Spleen (tissue), 7 donors: ENCODE data around the gene TRABD2B.

Experiments used
- POLR2A ChIP-seq, 3 donors: fragments of 450-650 bp; IDR thresholded peaks; one replicate each; pipeline ENCODE4 v1.5.1; 2017; ENCODE audit warnings: antibody characterized with exemption in 3 of 3, mild to moderate bottlenecking in 1 of 3
- TF ChIP-seq, protein P1 (sequence below), 11 experiments: fragments of 200-600 bp in 7 of 11; fragments of 450-650 bp in 4 of 11; sonication (generic) in 4 of 11; IDR thresholded peaks in 8 of 11; conservative IDR thresholded peaks in 3 of 11; 1 replicate in 7 of 11; 2 replicates in 4 of 11; pipeline versions ENCODE4 v1.4.0 to v1.8.0; 2016 to 2021; ENCODE audit warnings: antibody characterized with exemption in 11 of 11, inconsistent platforms in 4 of 11, mild to moderate bottlenecking in 1 of 11
- donor health status: DM: no; HTN: no; CAD: no; lungs with moderate emphysema.
- donor health status: DM: no; HTN: no; CAD: no.
- donor health status: DM: no; HTN: no; CAD: no.

DNA sequence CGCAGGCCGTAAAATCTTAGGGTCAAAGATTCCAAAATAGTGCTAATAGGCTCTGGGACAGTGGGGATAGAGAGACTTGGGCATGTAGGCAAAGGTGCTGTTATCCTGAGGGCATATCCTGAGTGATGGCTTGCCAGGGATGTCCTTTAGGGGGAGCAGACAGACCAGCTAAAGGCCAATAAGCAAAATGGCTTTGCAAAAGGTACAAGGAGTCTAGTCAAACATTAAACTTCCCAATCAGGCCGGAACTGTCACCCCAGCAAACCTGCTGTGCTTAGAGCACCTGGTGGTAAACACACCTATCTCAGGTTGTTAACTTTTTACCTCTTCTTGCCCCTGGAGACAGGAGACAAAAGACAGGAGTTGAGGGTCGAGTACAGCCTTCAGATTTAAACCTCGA lies 49.1 kb downstream of the TRABD2B start:
- no peak for TF ChIP-seq POLR2A (IDR thresholded peaks at IDR 0.05)
- TF ChIP-seq, protein P1, sequence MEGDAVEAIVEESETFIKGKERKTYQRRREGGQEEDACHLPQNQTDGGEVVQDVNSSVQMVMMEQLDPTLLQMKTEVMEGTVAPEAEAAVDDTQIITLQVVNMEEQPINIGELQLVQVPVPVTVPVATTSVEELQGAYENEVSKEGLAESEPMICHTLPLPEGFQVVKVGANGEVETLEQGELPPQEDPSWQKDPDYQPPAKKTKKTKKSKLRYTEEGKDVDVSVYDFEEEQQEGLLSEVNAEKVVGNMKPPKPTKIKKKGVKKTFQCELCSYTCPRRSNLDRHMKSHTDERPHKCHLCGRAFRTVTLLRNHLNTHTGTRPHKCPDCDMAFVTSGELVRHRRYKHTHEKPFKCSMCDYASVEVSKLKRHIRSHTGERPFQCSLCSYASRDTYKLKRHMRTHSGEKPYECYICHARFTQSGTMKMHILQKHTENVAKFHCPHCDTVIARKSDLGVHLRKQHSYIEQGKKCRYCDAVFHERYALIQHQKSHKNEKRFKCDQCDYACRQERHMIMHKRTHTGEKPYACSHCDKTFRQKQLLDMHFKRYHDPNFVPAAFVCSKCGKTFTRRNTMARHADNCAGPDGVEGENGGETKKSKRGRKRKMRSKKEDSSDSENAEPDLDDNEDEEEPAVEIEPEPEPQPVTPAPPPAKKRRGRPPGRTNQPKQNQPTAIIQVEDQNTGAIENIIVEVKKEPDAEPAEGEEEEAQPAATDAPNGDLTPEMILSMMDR (IDR thresholded peaks at IDR 0.05 in 8 of 11, conservative IDR thresholded peaks at IDR 0.05 in 3 of 11), result no peak
